Endothelial cell of umbilical vein (primary cell): ENCODE data around the gene MRM2. TPM values are rescaled to one million over a fixed set of nuclear protein-coding genes. Genes with fewer than 3 reads are reported as not detected.

Experiments
- BruUV-seq: library from RNA; stranded (reverse); fragments of 400-500 nt; replicated peaks from 2 replicates; lab custom pipeline; 2021; lab: Mats Ljungman, UMichigan
- CTCF ChIA-PET: fragments of 300-600, 350-600 bp; sonication (Branson Sonifier 250); formaldehyde crosslinking; loops from one replicate; lab custom pipeline; 2021; ENCODE audit warnings: antibody characterized with exemption, inconsistent platforms; lab: Charles Lee
- POLR2A ChIA-PET: fragments of 300-600, 350-600 bp; sonication (Branson Sonifier 250); formaldehyde crosslinking; loops from one replicate; lab custom pipeline; 2021; ENCODE audit warnings: antibody characterized with exemption, inconsistent platforms; lab: Charles Lee
- DNase-seq: peaks from one replicate; pipeline ENCODE4 v3.0.0-alpha.2; 2011; ENCODE audit warnings: low read depth, low spot score
- FAIRE-seq: peaks from 2 replicates; lab custom pipeline; 2011; peaks lifted over from hg19 to GRCh38; lab: Jason Lieb, UNC
- H2AFZ ChIP-seq: 2 replicates; pipeline ENCODE4 v1.6.0; 2012; ENCODE audit warnings: low read depth, low read length, control low read depth, inconsistent platforms
- H3K27ac ChIP-seq: 2 replicates; pipeline ENCODE4 v1.5.1; 2011; ENCODE audit warnings: low read depth, mild to moderate bottlenecking, control low read depth, low read length, moderate library complexity; ENCODE audit not compliant: insufficient read depth
- H3K27me3 ChIP-seq, 2 experiments: 2 replicates each; pipeline versions ENCODE4 v1.6.0 to v1.6.1; 2011; ENCODE audit warnings: low read length in 2 of 2, mixed read lengths in 1 of 2; ENCODE audit not compliant: control insufficient read depth in 2 of 2, insufficient read depth in 2 of 2
- H3K36me3 ChIP-seq, 2 experiments: 2 replicates in 1 of 2; 3 replicates in 1 of 2; pipeline ENCODE4 v1.5.1; 2011; ENCODE audit warnings: low read length in 2 of 2, mild to moderate bottlenecking in 1 of 2, moderate library complexity in 1 of 2; ENCODE audit not compliant: control insufficient read depth in 2 of 2, insufficient read depth in 2 of 2; ENCODE audit errors: extremely low read depth in 1 of 2
- H3K4me1 ChIP-seq: 3 replicates; pipeline ENCODE4 v1.5.1; 2011; ENCODE audit warnings: mild to moderate bottlenecking, low read length; ENCODE audit not compliant: control insufficient read depth, insufficient read depth; ENCODE audit errors: extremely low read depth
- H3K4me2 ChIP-seq: 2 replicates; pipeline ENCODE4 v1.6.1; 2011; ENCODE audit warnings: low read length, control low read depth, mixed read lengths; ENCODE audit not compliant: insufficient read depth
- H3K4me3 ChIP-seq, 3 experiments: fragments of 200-600 bp in 1 of 3; sonication (generic), shearing (Covaris generic) in 1 of 3; replicated peaks in 1 of 3; 2 replicates each; pipeline ENCODE4 v1.5.1; 2011 to 2016; ENCODE audit warnings: control low read depth in 3 of 3, low read length in 3 of 3, mild to moderate bottlenecking in 2 of 3, inconsistent platforms in 1 of 3, low read depth in 1 of 3, moderate library complexity in 1 of 3; ENCODE audit not compliant: insufficient read depth in 1 of 3
- H3K79me2 ChIP-seq: 2 replicates; pipeline ENCODE4 v1.6.0; 2012; ENCODE audit warnings: low read length, inconsistent platforms; ENCODE audit not compliant: control insufficient read depth, insufficient read depth
- H3K9ac ChIP-seq: replicated peaks from 2 replicates; pipeline ENCODE3; 2011; ENCODE audit warnings: low read length, control low read depth; ENCODE audit not compliant: insufficient read depth; ENCODE audit errors: extremely low read depth
- H3K9me1 ChIP-seq: replicated peaks from 3 replicates; pipeline ENCODE4 v1.6.0; 2011; ENCODE audit warnings: mild to moderate bottlenecking, low read length; ENCODE audit not compliant: control insufficient read depth, insufficient read depth; ENCODE audit errors: extremely low read depth
- H3K9me3 ChIP-seq: replicated peaks from 2 replicates; pipeline ENCODE4 v1.5.1; 2012; ENCODE audit warnings: low read length, inconsistent platforms; ENCODE audit not compliant: control insufficient read depth, insufficient read depth
- H4K20me1 ChIP-seq: replicated peaks from 2 replicates; pipeline ENCODE3; 2011; ENCODE audit warnings: mild to moderate bottlenecking, low read length; ENCODE audit not compliant: control insufficient read depth, insufficient read depth; ENCODE audit errors: extremely low read depth
- CTCF ChIP-seq, 2 donors: IDR thresholded peaks; 1 replicate in 1 of 2; 2 replicates in 1 of 2; pipeline ENCODE4 v1.5.1; 2011; ENCODE audit warnings: low read length in 2 of 2, mild to moderate bottlenecking in 2 of 2, moderate library complexity in 2 of 2, control low read depth in 1 of 2, inconsistent platforms in 1 of 2, low read depth in 1 of 2; ENCODE audit not compliant: insufficient read depth in 1 of 2; ENCODE audit errors: extremely low read depth in 1 of 2
- EZH2 ChIP-seq: IDR thresholded peaks from 2 replicates; pipeline ENCODE4 v1.6.1; 2012; ENCODE audit warnings: borderline replicate concordance, low read depth, mild to moderate bottlenecking, moderate library complexity, low read length, inconsistent platforms; ENCODE audit not compliant: severe bottlenecking
- FOS ChIP-seq: IDR thresholded peaks from 2 replicates; pipeline ENCODE4 v1.6.1; 2011; ENCODE audit warnings: mild to moderate bottlenecking, low read length, moderate library complexity, borderline replicate concordance; ENCODE audit not compliant: insufficient read depth
- GATA2 ChIP-seq: IDR thresholded peaks from 2 replicates; pipeline ENCODE4 v1.7.0; 2011; ENCODE audit warnings: low read depth, mild to moderate bottlenecking, moderate library complexity, mixed read lengths, low read length; ENCODE audit not compliant: insufficient read length, insufficient read depth
- JUN ChIP-seq: IDR thresholded peaks from 2 replicates; pipeline ENCODE4 v1.6.1; 2011; ENCODE audit warnings: borderline replicate concordance, low read depth; ENCODE audit not compliant: insufficient read length, insufficient read depth
- MAX ChIP-seq: IDR thresholded peaks from 2 replicates; pipeline ENCODE4 v1.6.1; 2011; ENCODE audit not compliant: insufficient read depth, insufficient read length
- MYC ChIP-seq: IDR thresholded peaks from one replicate; pipeline ENCODE4 v1.6.1; 2011; ENCODE audit warnings: mild to moderate bottlenecking, low read depth, low read length
- POLR2A ChIP-seq: IDR thresholded peaks from 2 replicates; pipeline ENCODE4 v1.6.1; 2012; ENCODE audit warnings: low read depth, mild to moderate bottlenecking, control low read depth, low read length
- POLR2AphosphoS5 ChIP-seq: IDR thresholded peaks from 2 replicates; pipeline ENCODE4 v1.6.1; 2012; ENCODE audit warnings: low read depth, mild to moderate bottlenecking, control low read depth, low read length, moderate library complexity; ENCODE audit not compliant: insufficient read depth
- dilution Hi-C: fragments of 300-500 bp; cut with MboI; formaldehyde crosslinking; loops from one replicate; pipeline ENCODE4 v1.15.0; 2019; ENCODE audit warnings: low sequenced_read_pairs; ENCODE audit not compliant: extremely low pct_ligation_motif_present
- intact Hi-C: fragments of 100-400 bp; cut with micrococcal nuclease; formaldehyde crosslinking; loops from one replicate; pipeline ENCODE4 v1.10.0; 2022
- polyA plus RNA-seq, 4 experiments: library from polyadenylated mRNA; depleted of rRNA in 3 of 4; stranded (reverse) in 3 of 4; unstranded in 1 of 4; fragments of >200 nt; gene quantifications; 2 replicates each; pipeline versions ENCODE4 v1.2.1 to v1.2.3, GENCODE V29; 2011 to 2012; ENCODE audit warnings: missing spikeins in 1 of 4
- total RNA-seq: library from RNA; stranded (reverse); gene quantifications from 2 replicates; pipeline ENCODE4 v1.2.3, GENCODE V29; 2021

The MRM2 gene
- total and polyA plus RNA-seq, 2 donors (not counting 3 experiments of a cell fraction or from before 2014, with no cell fraction given) = 10.6 to 20.8 TPM

- Histone ChIP-seq H3K36me3 (peaks cover 0 to 12% of the 10 kb centered on the region in 2 experiments), H3K27me3 (no peaks in the 10 kb centered on the region), H2AFZ (no peak overlapping the region), H3K9me3 (no peaks in the 10 kb centered on the region), H3K4me1 (no peaks in the 10 kb centered on the region), H3K4me2 (no peak overlapping the region), H3K9me1 (no peaks in the 10 kb centered on the region), H4K20me1 (no peaks in the 10 kb centered on the region), H3K9ac (no peak overlapping the region), H3K4me3 (no peak overlapping the region), H3K27ac (no peak overlapping the region), H3K79me2 (no peaks in the 10 kb centered on the region)
- POLR2A ChIA-PET = no interaction called here
- no peak for DNase-seq
- intact Hi-C loops (no loop called here), dilution Hi-C loops (no loop called here)
- FAIRE-seq = no peak
- CTCF ChIA-PET = interaction anchor here (0.6 to 1.7 kb wide), 2 partner anchors 9 to 90 kb away, joined by 3 to 5 read pairs; no protein-coding TSS in a partner anchor
- no peak for TF ChIP-seq MYC
- no peak for TF ChIP-seq FOS
- TF ChIP-seq JUN = no peak
- TF ChIP-seq GATA2 = no peak
- no peak for TF ChIP-seq POLR2A
- no peak for TF ChIP-seq POLR2AphosphoS5
- no peak for TF ChIP-seq EZH2
- TF ChIP-seq MAX = no peak
- TF ChIP-seq CTCF (IDR thresholded peaks at IDR 0.05; ENCODE audit: extremely low read depth in 1 of 2, insufficient read depth in 1 of 2, low read depth in 1 of 2, low read length in 2 of 2) = no peak
- BruUV-seq = no TSS peak
These were observed 15.6 kb upstream of the MRM2 start for GRCh38 chr7:2257651-2258050.
